Coronary artery (tissue), 2 donors: ENCODE measurements around the gene AATF.

Experiments used
- DNase-seq: peaks from one replicate; pipeline ENCODE4 v3.0.0-alpha.2; 2017; ENCODE audit warnings: low spot score
- H3K27ac ChIP-seq, 2 donors: fragments of 200-600 bp; sonication (generic); one replicate each; pipeline ENCODE4 v1.5.1; 2016 to 2019
- H3K4me3 ChIP-seq: fragments of 200-600 bp; sonication (generic); 2 replicates; pipeline ENCODE4 v1.5.1; 2016; ENCODE audit warnings: mild to moderate bottlenecking, moderate library complexity
- TF ChIP-seq, protein P1 (sequence below): fragments of 200-600 bp; sonication (generic); IDR thresholded peaks from one replicate; pipeline ENCODE4 v1.5.1; 2019; ENCODE audit warnings: antibody characterized with exemption

AATF gene

GRCh38 chr17:37094391-37094790 lies 145.6 kb downstream of the AATF start:
- no peak for DNase-seq
- Histone ChIP-seq H3K27ac (no peak overlapping the region), H3K4me3 (no peak overlapping the region)
- TF ChIP-seq, protein P1, sequence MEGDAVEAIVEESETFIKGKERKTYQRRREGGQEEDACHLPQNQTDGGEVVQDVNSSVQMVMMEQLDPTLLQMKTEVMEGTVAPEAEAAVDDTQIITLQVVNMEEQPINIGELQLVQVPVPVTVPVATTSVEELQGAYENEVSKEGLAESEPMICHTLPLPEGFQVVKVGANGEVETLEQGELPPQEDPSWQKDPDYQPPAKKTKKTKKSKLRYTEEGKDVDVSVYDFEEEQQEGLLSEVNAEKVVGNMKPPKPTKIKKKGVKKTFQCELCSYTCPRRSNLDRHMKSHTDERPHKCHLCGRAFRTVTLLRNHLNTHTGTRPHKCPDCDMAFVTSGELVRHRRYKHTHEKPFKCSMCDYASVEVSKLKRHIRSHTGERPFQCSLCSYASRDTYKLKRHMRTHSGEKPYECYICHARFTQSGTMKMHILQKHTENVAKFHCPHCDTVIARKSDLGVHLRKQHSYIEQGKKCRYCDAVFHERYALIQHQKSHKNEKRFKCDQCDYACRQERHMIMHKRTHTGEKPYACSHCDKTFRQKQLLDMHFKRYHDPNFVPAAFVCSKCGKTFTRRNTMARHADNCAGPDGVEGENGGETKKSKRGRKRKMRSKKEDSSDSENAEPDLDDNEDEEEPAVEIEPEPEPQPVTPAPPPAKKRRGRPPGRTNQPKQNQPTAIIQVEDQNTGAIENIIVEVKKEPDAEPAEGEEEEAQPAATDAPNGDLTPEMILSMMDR, result no peak

DNA sequence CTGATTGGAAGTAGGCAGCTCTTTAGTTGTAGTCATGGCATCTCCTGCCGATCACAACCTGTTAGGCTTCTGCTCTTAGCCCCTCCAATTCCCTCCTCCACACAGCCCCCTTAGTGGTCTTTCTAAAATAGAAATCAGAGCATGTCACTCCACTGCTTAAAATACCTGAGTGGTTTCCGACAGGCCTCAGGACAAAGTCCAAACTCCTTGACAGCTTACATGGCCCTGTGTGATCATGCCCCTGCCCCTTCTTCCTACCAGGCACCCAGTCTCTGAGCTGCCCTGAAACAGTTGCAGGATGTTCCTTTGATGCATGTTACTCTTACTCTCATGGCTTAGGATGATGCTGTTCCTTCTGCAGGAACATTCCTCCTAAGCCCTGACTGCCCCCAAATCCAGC lies 147.3 kb downstream of the AATF start:
- TF ChIP-seq, protein P1, result no peak
- Histone ChIP-seq H3K27ac (no peak overlapping the region), H3K4me3 (no peak overlapping the region)
- DNase-seq, result no peak

DNA sequence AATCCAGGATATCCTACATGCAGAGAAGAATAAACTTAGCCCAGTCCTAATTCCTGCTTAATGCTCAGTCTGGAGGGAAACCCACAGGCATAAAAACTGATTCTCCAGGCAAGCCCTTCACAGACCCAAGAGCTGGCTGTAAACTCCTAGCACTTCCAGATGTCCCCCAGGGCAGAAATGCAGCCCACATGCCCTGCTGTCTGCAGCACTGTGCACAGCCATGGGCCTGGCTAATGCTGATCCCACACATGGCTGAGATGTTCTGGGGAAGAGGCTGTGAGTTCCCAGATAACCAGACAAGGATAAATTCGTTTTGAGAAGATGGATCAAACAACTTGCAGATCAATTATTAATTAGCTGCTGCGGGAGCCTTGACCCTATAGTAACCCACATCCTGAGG lies 148.4 kb downstream of the AATF start:
- TF ChIP-seq, protein P1, result no peak
- no peak for DNase-seq
- Histone ChIP-seq H3K4me3 (no peak overlapping the region), H3K27ac (no peak overlapping the region)

GRCh38 chr17:37098152-37098551 lies 149.4 kb downstream of the AATF start:
- H3K27ac ChIP-seq, result no peak overlapping the region
- TF ChIP-seq, protein P1, result no peak
- no peak overlapping the region for H3K4me3 ChIP-seq
- no peak for DNase-seq

- DNase-seq, result no peak
- Histone ChIP-seq H3K4me3 (no peak overlapping the region), H3K27ac (no peak overlapping the region)
- TF ChIP-seq, protein P1, result no peak
Measured at GRCh38 chr17:37098910-37099664, 150.3 kb downstream of the AATF start.

GRCh38 chr17:37100231-37100630 lies 151.5 kb downstream of the AATF start:
- no peak overlapping the region for H3K27ac ChIP-seq
- no peak overlapping the region for H3K4me3 ChIP-seq
- TF ChIP-seq, protein P1, result no peak
- DNase-seq, result no peak

- no peak for DNase-seq
- Histone ChIP-seq H3K4me3 (no peak overlapping the region), H3K27ac (no peak overlapping the region)
- TF ChIP-seq, protein P1, result no peak
Measured at GRCh38 chr17:37101306-37101705, 152.6 kb downstream of the AATF start.
